HG03139 (cell line): ENCODE data around the gene CARM1.
"Not testable (repeated sequence)": the region's sequence is repeated elsewhere in the genome, so short reads cannot be mapped to it uniquely, and the experiment has no call there.

Source experiments
- ATAC-seq: cut with Tn5 transposase; IDR thresholded peaks from one replicate; pipeline ENCODE4 v1.9.1; 2021; ENCODE audit not compliant: unreplicated experiment

Gene CARM1

DNA sequence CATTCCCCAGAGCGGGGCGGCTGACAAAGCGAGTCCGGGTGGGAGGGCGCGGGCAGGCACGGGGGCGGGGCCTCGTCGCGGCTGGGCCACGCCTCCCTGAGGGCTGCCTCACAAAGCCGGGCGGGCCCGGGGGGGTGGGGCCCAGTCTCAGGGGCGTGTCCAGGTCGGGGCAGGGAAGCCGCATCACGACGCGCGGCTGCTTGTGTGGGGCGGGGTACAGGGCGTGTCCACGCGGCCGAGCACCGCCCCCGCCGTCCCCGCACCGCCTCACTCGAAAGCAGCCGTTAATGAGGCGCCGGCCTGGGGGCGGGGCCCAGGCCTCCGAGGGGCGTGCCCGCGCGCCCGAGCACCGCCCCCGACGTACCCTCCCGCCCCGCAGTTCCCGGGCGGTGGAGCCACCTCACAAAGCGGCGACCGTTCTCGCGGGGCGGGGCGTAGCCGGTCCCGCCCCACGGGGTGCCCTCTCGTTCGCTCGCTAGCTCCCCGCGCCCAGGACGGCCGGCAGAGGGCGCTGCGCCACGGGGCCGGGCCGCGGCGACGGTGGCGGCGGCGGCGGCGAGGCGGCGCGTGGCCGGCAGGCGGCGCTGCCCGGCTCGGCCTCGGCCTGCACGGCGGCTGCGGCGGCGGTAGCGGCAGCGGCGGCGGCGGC is at the start of gene CARM1:
Gene CARM1, plus strand, starts transcription at position 599 of the 649 bp plus-strand sequence. CDS start 150 bp downstream, outside the sequence.
- ATAC-seq = peak; percentile 62

GRCh38 chr19:10823690-10824089 is 47.7 kb upstream of the CARM1 start:
- no peak for ATAC-seq

GRCh38 chr19:10826231-10826630 is 45.1 kb upstream of the CARM1 start:
- no peak for ATAC-seq

- ATAC-seq = no peak
These were observed 44.5 kb upstream of the CARM1 start for GRCh38 chr19:10826846-10827245.

DNA sequence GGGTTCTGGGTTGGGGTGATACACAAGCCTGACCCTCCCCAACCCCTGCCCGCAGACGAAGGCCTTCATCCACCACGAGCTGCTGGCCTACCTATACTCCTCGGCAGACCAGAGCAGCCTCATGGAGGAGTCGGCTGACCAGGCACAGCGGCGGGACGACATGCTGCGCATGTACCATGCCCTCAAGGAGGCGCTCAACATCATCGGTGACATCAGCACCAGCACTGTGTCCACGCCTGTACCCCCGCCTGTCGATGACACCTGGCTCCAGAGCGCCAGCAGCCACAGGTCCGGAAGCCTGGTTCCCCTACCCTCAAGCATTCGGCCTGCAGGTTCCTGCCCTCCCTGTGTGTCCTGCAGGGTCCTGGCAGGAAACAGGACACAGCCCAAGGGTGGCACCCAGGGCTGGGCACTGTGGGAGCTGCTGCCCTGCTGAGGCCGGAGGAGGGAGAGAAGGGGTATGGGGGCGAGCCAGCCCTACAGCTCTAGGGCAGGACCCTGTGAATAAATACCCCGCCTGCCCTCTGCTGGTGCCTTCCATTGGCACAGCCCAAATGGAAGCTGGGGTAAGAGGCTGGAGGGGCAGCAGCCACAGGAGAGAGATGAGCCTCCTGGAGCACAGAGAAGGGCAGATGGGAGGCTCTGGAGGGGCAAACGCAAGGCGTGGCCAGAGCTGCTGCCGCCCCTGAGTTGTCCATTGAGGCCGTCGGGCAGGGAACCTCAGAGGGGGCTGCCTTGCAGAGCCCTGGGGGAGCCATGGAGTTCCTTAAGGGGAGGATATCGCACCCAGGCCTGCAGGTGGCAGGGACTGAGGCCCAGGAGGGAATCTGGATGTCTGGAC is 42.2 kb upstream of the CARM1 start:
- no peak for ATAC-seq

- no peak for ATAC-seq
These were observed 41.4 kb upstream of the CARM1 start for GRCh38 chr19:10829967-10830366.

- no peak for ATAC-seq
These were observed 41.0 kb upstream of the CARM1 start for GRCh38 chr19:10830370-10830769.

DNA sequence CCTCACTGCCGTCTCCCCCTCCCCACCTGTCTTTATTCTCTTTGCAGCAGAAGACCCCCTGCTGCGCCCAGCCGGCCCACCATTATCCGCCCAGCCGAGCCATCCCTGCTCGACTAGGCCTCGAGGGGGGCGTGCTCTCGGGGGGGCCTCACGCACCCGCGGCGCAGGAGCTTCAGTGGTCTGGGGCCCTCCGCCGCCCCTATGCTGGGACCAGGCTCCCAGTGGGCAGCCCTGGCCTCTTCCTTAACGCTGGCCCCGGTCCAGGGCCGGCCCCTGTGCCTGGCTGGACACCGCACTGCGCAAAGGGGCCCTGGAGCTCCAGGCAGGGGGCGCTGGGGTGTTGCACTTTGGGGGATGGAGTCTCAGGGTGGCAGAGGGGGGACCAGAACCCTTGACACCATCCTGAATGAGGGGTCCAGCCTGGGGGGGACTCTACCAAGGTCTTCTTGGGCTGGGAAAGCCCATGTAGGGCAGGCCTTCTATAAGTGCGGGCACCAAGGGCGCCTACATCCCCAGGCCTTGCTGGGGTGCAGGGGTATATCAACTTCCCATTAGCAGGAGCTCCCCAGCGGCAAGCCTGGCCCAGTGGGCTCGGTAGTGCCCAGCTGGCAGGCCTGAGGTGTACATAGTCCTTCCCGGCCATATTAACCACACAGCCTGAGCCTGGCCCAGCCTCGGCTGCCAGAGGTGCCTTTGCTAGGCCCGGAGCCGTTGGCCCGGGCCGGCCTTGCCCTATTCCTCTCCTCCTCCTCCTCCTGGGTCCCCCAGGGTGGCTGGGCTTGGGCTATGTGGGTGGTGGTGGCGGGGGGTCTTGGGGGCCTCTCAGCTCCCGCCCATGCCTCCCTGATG is 40.2 kb upstream of the CARM1 start:
- no peak for ATAC-seq

GRCh38 chr19:10831987-10832938 is 39.1 kb upstream of the CARM1 start:
- ATAC-seq = no peak

DNA sequence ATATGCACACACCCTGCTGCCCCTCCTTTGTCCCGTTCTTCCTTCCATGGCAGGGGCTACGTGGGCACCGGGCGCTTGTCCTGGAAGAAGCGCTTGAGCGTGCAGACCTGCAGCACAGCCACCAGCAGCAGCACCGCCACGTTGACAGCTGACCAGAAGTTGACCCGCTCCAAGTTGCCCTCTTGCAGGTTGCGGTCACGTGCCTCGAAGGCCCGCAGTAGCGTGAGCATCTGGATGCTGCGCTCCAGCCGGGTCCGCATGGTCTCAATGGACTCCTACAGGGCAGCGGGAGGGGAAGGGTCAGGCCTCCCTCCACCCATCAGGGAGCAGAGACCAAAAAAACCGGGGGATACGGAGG is 38.4 kb upstream of the CARM1 start:
- no peak for ATAC-seq

DNA sequence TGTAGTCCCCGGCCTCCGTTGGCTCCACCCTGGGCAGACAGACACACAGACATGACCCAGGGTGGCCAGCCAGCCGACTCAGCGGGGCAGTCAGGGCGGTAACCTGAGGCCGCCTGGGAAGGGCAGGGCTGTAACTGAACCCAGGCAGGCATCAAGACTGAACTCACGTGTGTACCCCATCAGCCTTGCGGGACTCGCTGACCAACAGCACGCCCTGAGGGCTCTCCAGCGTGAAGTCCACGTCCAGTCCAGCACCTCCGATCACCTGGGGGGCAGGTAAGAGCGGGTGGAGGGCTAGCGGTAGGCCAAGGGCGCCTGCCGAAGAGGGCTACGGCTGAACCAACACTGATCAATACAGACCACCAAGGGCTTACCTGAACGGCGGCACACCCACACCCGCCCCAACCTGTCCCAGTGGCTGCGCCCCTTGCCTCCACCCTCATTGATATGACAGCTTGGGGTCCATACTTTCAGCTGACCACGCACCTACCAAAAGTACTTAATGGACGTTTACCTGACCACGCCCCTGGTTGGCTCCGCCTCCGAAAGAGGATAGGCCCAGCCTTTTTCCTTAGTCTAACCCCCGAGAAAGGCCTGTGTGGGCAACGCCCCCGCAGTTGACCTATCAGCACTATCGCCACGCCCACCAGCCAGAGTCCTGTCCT is 36.1 kb upstream of the CARM1 start:
- no peak for ATAC-seq

DNA sequence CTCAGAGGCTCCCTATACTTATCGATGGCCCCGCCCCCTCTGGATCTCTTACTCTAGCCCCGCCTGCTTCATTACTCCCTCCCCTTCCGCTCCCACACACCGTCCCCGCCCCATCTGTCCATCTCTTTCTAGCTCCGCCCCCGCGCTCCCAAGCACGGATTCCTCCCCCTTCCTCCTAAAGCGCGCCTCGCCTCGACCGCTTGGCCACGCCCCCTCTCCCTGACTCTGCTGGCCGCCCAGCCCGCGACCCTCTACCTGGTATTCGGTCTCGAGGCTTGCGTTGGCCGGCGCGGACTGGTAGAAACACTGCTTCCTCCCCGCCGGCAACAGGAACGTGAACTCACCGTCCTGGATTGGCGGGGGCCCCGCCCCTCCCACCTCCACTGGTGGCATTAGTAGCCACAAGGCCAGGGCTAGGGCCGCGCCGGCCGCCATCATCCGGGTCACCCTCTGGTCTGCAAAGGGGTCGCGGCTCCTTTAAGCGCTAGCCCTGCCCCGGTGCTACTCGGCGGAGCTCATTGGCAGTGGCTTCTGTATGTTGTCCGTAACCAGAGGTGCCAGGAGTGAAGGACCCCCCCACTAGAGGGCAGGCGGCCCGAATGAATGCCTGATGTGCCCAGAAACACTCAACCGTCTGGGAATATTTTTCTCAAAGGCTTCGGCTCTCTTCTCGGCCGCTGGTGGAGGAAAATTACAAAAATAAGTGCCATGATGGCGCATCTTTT is 35.4 kb upstream of the CARM1 start, which contains the start of gene TMED1:
Gene TMED1, minus strand, starts transcription at position 459 of the 725 bp plus-strand sequence. Its CDS starts 21 bp downstream, at position 438.
- ATAC-seq = peak; percentile 77

GRCh38 chr19:10836479-10837330 is 34.6 kb upstream of the CARM1 start:
- no peak for ATAC-seq

DNA sequence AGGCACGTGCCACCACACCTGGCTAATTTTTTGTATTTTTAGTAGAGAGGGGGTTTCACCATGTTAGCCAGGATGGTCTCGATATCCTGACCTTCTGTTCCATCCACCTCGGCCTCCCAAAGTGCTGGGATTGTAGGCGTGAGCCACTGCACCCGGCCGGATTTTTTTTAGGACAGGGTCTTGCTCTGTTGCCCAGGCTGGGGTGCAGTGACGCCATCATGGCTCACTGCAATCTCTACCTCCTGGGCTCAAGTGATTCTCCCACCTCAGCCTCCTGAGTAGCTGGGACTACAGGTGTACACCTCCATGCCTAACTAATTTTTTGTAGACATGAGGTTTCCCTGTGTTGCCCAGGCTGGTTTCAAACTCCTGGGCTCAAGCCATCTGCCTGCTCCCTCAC is 33.7 kb upstream of the CARM1 start:
- not testable (repeated sequence) for ATAC-seq

DNA sequence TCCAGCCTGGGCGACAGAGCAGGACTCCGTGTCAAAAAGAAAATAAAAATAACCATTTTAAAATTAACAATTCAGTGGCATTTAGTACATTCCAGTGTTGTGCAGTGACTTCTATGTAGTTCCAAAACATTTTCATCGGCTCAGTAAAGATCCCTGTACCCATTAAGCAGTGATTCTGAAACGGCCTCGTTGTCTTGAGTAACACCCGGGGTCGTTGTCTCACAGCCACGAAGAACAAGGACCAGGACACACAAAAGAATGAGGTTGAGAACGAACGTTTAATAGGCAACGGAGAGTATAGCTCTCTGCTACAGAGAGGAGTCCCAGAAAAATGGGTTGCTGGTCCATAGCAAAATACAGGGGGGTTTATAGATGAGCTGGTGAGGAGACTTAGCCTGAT is 33.0 kb upstream of the CARM1 start:
- ATAC-seq = no peak

DNA sequence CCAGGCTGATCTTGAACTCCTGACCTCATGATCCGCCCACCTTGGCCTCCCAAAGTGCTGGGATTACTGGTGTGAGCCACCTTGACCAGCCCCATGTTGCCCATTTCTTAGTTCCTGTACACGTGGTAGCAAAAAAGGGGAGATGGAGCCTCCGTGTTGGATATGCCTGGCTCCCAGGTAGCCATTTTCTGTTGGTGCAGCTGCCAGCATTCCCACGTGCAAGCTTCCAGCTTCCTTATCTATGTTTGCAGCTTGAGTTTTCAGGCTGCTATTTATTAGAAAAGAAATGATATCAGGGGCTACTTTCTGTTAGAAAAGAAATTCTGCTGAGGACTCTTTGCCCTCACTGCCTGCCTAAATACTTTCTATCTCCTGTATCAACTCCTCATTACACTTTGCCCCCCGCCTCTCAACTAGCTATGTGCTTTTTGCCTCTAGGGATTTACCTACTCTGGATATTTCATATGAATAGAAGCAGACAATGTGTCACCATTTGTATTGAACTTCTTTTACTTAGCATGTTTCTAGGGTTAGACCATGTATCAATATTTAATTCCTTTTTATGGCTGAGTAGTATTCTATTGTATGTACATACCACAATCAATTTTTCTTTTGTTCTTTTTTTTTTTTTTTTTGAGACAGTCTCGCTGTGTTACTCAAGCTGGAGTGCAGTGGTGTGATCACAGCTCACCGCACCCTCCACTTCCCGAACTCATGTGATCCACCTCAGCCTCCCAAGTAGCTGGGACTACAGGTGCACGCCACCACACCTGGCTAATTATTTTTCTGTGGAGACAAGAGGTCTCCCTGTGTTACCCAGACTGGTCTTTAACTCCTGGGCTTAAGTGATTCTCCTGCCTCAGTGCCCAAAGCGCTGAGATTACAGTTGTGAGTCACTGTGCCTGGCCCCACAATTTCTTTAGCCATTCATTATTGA is 32.0 kb upstream of the CARM1 start:
- no peak for ATAC-seq

DNA sequence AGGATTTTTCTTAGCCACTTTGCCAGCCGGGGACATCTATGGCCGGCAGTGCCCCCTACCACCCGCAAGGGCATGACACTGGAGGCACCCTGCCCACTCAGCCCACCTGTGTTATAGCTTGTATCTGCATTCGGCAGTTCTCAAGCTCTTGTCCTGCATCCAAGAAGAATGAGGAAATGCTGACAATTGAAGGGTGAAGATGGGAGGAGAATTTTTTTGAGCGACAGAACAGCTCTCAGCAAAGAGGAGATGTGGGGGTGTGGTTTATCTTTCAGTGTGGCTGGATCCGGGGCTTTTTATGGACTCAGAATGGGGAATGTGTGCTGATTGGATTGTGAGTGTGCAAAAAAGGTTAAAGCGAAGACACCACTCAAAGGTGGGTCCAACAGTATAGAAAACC is 28.6 kb upstream of the CARM1 start:
- no peak for ATAC-seq
